H1 (cell line): Measurements from ENCODE around the gene GLRX5. TPM values are rescaled to one million over a fixed set of nuclear protein-coding genes. Genes with fewer than 3 reads are reported as not detected.
A peak's percentile ranks its signal among the peaks of the same experiment; 100 is the strongest.

Experiments used
- CTCF ChIA-PET: fragments of 300-600 bp; sonication (Branson Sonifier 250); formaldehyde crosslinking; loops from one replicate; lab custom pipeline; 2021; ENCODE audit not compliant: partially characterized antibody; lab: Charles Lee
- POLR2A ChIA-PET: fragments of 300-600 bp; sonication (Branson Sonifier 250); formaldehyde crosslinking; loops from one replicate; lab custom pipeline; 2021; ENCODE audit warnings: inconsistent platforms; ENCODE audit not compliant: partially characterized antibody; lab: Charles Lee
- DNase-seq, 2 experiments: peaks; one replicate each; pipeline versions ENCODE4 v3.0.0 to v3.0.0-alpha.2; 2010 to 2022; ENCODE audit warnings: low spot score in 2 of 2, low read depth in 1 of 2, mixed read lengths in 1 of 2
- FAIRE-seq: peaks from 2 replicates; lab custom pipeline; 2011; peaks lifted over from hg19 to GRCh38; lab: Jason Lieb, UNC
- H2AFZ ChIP-seq: 2 replicates; pipeline ENCODE4 v1.8.1; 2012; ENCODE audit warnings: low read length, inconsistent platforms
- H2AK5ac ChIP-seq: 2 replicates; pipeline ENCODE4 v1.6.1; 2013; ENCODE audit warnings: low read depth, low read length
- H2BK120ac ChIP-seq: replicated peaks from 2 replicates; pipeline ENCODE3; 2013; ENCODE audit warnings: low read depth, low read length, inconsistent platforms
- H2BK12ac ChIP-seq: 2 replicates; pipeline ENCODE4 v1.6.1; 2013; ENCODE audit warnings: low read depth, low read length
- H2BK15ac ChIP-seq: 2 replicates; pipeline ENCODE4 v1.6.1; 2013; ENCODE audit warnings: low read length
- H2BK20ac ChIP-seq: 2 replicates; pipeline ENCODE4 v1.6.1; 2013; ENCODE audit warnings: low read length
- H2BK5ac ChIP-seq: 2 replicates; pipeline ENCODE4 v1.6.1; 2013; ENCODE audit warnings: low read depth, low read length
- H3K14ac ChIP-seq: 2 replicates; pipeline ENCODE4 v1.6.1; 2013; ENCODE audit warnings: inconsistent platforms; ENCODE audit not compliant: insufficient read length
- H3K18ac ChIP-seq: 2 replicates; pipeline ENCODE4 v1.6.1; 2013; ENCODE audit warnings: low read length; ENCODE audit errors: extremely low read depth
- H3K23ac ChIP-seq: 2 replicates; pipeline ENCODE4 v1.6.1; 2013; ENCODE audit warnings: inconsistent platforms; ENCODE audit not compliant: insufficient read length
- H3K23me2 ChIP-seq: 2 replicates; pipeline ENCODE4 v1.6.1; 2013; ENCODE audit warnings: low read depth, low read length
- H3K27ac ChIP-seq: 2 replicates; pipeline ENCODE4 v1.6.1; 2011; ENCODE audit warnings: low read depth, low read length, inconsistent platforms
- H3K27me3 ChIP-seq, 4 experiments: replicated peaks in 1 of 4; 1 replicate in 1 of 4; 2 replicates in 3 of 4; pipeline versions ENCODE4 v1.6.1 to v1.8.1; 2011 to 2013; ENCODE audit warnings: low read length in 3 of 4, mild to moderate bottlenecking in 3 of 4, inconsistent platforms in 2 of 4, mixed read lengths in 2 of 4, moderate library complexity in 1 of 4; ENCODE audit not compliant: control insufficient read depth in 3 of 4, insufficient read depth in 3 of 4; ENCODE audit errors: extremely low read depth in 1 of 4
- H3K36me3 ChIP-seq, 4 experiments: 2 replicates each; pipeline versions ENCODE4 v1.6.1 to v1.8.1; 2011 to 2013; ENCODE audit warnings: mild to moderate bottlenecking in 4 of 4, low read length in 3 of 4, moderate library complexity in 2 of 4, control low read depth in 1 of 4, inconsistent platforms in 1 of 4; ENCODE audit not compliant: insufficient read depth in 4 of 4, control insufficient read depth in 2 of 4
- H3K4ac ChIP-seq: replicated peaks from 2 replicates; pipeline ENCODE3; 2013; ENCODE audit warnings: low read length, low read depth, mixed read lengths, inconsistent platforms; ENCODE audit not compliant: insufficient read length
- H3K4me1 ChIP-seq, 4 experiments: replicated peaks in 1 of 4; 1 replicate in 1 of 4; 2 replicates in 3 of 4; pipeline versions ENCODE4 v1.6.1 to v1.8.1; 2011 to 2013; ENCODE audit warnings: low read length in 3 of 4, inconsistent platforms in 2 of 4, mixed read lengths in 1 of 4; ENCODE audit not compliant: insufficient read depth in 4 of 4, control insufficient read depth in 3 of 4
- H3K4me2 ChIP-seq, 2 experiments: 2 replicates each; pipeline versions ENCODE4 v1.6.1 to v1.8.1; 2011 to 2013; ENCODE audit warnings: low read depth in 2 of 2, low read length in 2 of 2, control low read depth in 1 of 2, inconsistent platforms in 1 of 2, mild to moderate bottlenecking in 1 of 2; ENCODE audit not compliant: insufficient read depth in 1 of 2
- H3K4me3 ChIP-seq, 4 experiments: fragments of 200-600, 300-600 bp in 1 of 4; sonication (generic), shearing (Covaris generic), sonication (Bioruptor Twin) in 1 of 4; 2 replicates each; pipeline versions ENCODE4 v1.5.1 to v1.8.1; 2011 to 2016; ENCODE audit warnings: low read length in 4 of 4, low read depth in 3 of 4, control low read depth in 2 of 4, inconsistent platforms in 2 of 4, mild to moderate bottlenecking in 2 of 4, mixed read lengths in 1 of 4, moderate library complexity in 1 of 4; ENCODE audit not compliant: insufficient read depth in 2 of 4; ENCODE audit errors: extremely low read depth in 1 of 4
- H3K56ac ChIP-seq: replicated peaks from 2 replicates; pipeline ENCODE3; 2013; ENCODE audit warnings: low read depth, mild to moderate bottlenecking, mixed read lengths, low read length, inconsistent platforms; ENCODE audit not compliant: insufficient read length
- H3K79me1 ChIP-seq: 2 replicates; pipeline ENCODE4 v1.6.1; 2013; ENCODE audit warnings: low read depth, low read length, control low read depth
- H3K79me2 ChIP-seq, 2 experiments: 2 replicates each; pipeline versions ENCODE4 v1.6.1 to v1.8.1; 2012 to 2013; ENCODE audit warnings: low read length in 2 of 2, mild to moderate bottlenecking in 2 of 2, inconsistent platforms in 1 of 2; ENCODE audit not compliant: insufficient read depth in 2 of 2, control insufficient read depth in 1 of 2
- H3K9ac ChIP-seq, 4 experiments: replicated peaks in 1 of 4; 1 replicate in 1 of 4; 2 replicates in 3 of 4; pipeline versions ENCODE4 v1.6.1 to v1.8.1; 2011 to 2013; ENCODE audit warnings: low read depth in 3 of 4, low read length in 3 of 4, control low read depth in 2 of 4, mild to moderate bottlenecking in 2 of 4, moderate library complexity in 2 of 4, inconsistent platforms in 1 of 4; ENCODE audit errors: extremely low read depth in 1 of 4
- H3K9me3 ChIP-seq, 2 experiments: 2 replicates each; pipeline versions ENCODE4 v1.6.1 to v1.8.1; 2012 to 2013; ENCODE audit warnings: mild to moderate bottlenecking in 2 of 2, moderate library complexity in 2 of 2, control low read depth in 1 of 2, inconsistent platforms in 1 of 2, low read depth in 1 of 2, low read length in 1 of 2, mixed read lengths in 1 of 2; ENCODE audit not compliant: insufficient read depth in 2 of 2
- H4K20me1 ChIP-seq, 2 experiments: replicated peaks in 1 of 2; 2 replicates each; pipeline versions ENCODE3 to v1.8.1; 2011 to 2013; ENCODE audit warnings: inconsistent platforms in 2 of 2, low read length in 2 of 2, mild to moderate bottlenecking in 1 of 2; ENCODE audit not compliant: insufficient read depth in 2 of 2, control insufficient read depth in 1 of 2
- H4K5ac ChIP-seq: 2 replicates; pipeline ENCODE4 v1.6.1; 2013; ENCODE audit warnings: low read length, low read depth, mixed read lengths, inconsistent platforms; ENCODE audit not compliant: insufficient read length
- H4K8ac ChIP-seq: 2 replicates; pipeline ENCODE4 v1.8.0; 2013; ENCODE audit warnings: mild to moderate bottlenecking, moderate library complexity, low read length, inconsistent platforms; ENCODE audit not compliant: insufficient read depth; ENCODE audit errors: extremely low read depth
- H4K91ac ChIP-seq: replicated peaks from 2 replicates; pipeline ENCODE3; 2013; ENCODE audit warnings: low read length, mixed read lengths, inconsistent platforms; ENCODE audit not compliant: insufficient read length
- ASH2L ChIP-seq: fragments of 200-600, 300-600 bp; sonication (generic); IDR thresholded peaks from one replicate; pipeline ENCODE4 v1.7.1; 2017; ENCODE audit warnings: low read length
- CBX5 ChIP-seq: fragments of 300-800, 300-1000 bp; sonication (generic); IDR thresholded peaks from 2 replicates; pipeline ENCODE4 v1.7.1; 2016; ENCODE audit warnings: antibody characterized with exemption, low read length, low read depth
- CTBP2 ChIP-seq: IDR thresholded peaks from 2 replicates; pipeline ENCODE4 v1.7.0; 2011; ENCODE audit warnings: borderline replicate concordance, mild to moderate bottlenecking, moderate library complexity, mixed read lengths, low read length; ENCODE audit not compliant: insufficient read depth, insufficient read length
- KDM5A ChIP-seq: fragments of 200-600 bp; IDR thresholded peaks from 2 replicates; pipeline ENCODE4 v1.7.1; 2012; ENCODE audit warnings: mild to moderate bottlenecking, low read length, inconsistent platforms, mixed read lengths
- RFX5 ChIP-seq: IDR thresholded peaks from 2 replicates; pipeline ENCODE4 v1.6.1; 2011; ENCODE audit warnings: low read depth, low read length, improper control_type of control experiment, borderline replicate concordance
- SIN3A ChIP-seq, 2 experiments: IDR thresholded peaks in 1 of 2; conservative IDR thresholded peaks in 1 of 2; 2 replicates each; pipeline ENCODE4 v1.6.1; 2011 to 2012; ENCODE audit warnings: low read length in 2 of 2, improper control_type of control experiment in 1 of 2, low read depth in 1 of 2, mild to moderate bottlenecking in 1 of 2
- TAF1 ChIP-seq: IDR thresholded peaks from 2 replicates; pipeline ENCODE4 v1.6.1; 2011; ENCODE audit warnings: mild to moderate bottlenecking, low read depth, low read length
- TBP ChIP-seq: IDR thresholded peaks from 2 replicates; pipeline ENCODE4 v1.6.1; 2011; ENCODE audit warnings: low read depth, low read length, improper control_type of control experiment
- ZNF274 ChIP-seq: IDR thresholded peaks from 2 replicates; pipeline ENCODE4 v1.7.0; 2012; ENCODE audit warnings: low read length, borderline replicate concordance; ENCODE audit errors: extremely low read depth
- WGBS, 2 experiments: shearing (Covaris generic) in 1 of 2; methylation state at CpG; one replicate each; pipeline versions ENCODE4 v1.1.6 to v1.1.7; 2013 to 2015; ENCODE audit warnings: low lambda C conversion rate in 2 of 2, mixed read lengths in 2 of 2, inconsistent platforms in 1 of 2, low coverage in 1 of 2, missing lambda C conversion rate in 1 of 2; ENCODE audit not compliant: insufficient replicate concordance in 2 of 2, insufficient coverage in 1 of 2, insufficient read length in 1 of 2; ENCODE audit errors: extremely low coverage in 1 of 2, missing lambda C conversion rate in 1 of 2; 5-methylcytosine and 5-hydroxymethylcytosine counted together
- polyA plus RNA-seq, 7 experiments: library from polyadenylated mRNA; depleted of rRNA in 3 of 7; stranded (reverse) in 5 of 7; unstranded in 2 of 7; fragments of >200 nt in 5 of 7; fragments of 200-250 nt in 2 of 7; gene quantifications; 1 replicate in 5 of 7; 2 replicates in 1 of 7; 4 replicates in 1 of 7; pipeline versions ENCODE4 v1.2.1 to v1.2.3, GENCODE V29; 2011 to 2013; ENCODE audit warnings: missing spikeins in 2 of 7, mixed read lengths in 2 of 7
- total RNA-seq: library from RNA; stranded (reverse); fragmentation: NEBNext Ultra II Directional; extraction: Animal tissue kit (Norgen Biotek cat#: 25700); gene quantifications from 2 replicates; pipeline ENCODE4 v1.2.1, GENCODE V29; 2021
- TF ChIP-seq, protein P1 (sequence below): IDR thresholded peaks from 2 replicates; pipeline ENCODE4 v1.6.1; 2012; ENCODE audit warnings: low read length, inconsistent platforms

The GLRX5 gene
- total and polyA plus RNA-seq, 2 of the 8 experiments (the other 6 are each of a cell fraction or from before 2014, with no cell fraction given) = 70.1 to 88.8 TPM

- H2BK20ac ChIP-seq = no peak within 1 kb of the TSS
- 0 out of 2 replicates have a peak within 1 kb of the TSS, but pooled peaks have one; percentile 44 for H2AFZ ChIP-seq
- DNase-seq (peak in 1 of 2 experiments; percentile 58), FAIRE-seq (no peak)
- H3K4me1 ChIP-seq = peaks cover 0 to 22% (median 8%) of the 10 kb centered on the region in 4 experiments; a peak in 5 of 7 replicates
- H3K4ac ChIP-seq = no peak within 1 kb of the TSS
- 7% methylated on average over 6 of the region's 60 CpGs; no CpG with 5 or more reads in 1 of the 2 experiments for WGBS, 2 experiments
- H4K20me1 ChIP-seq = peaks cover 0 to 4% of the 10 kb centered on the region in 2 experiments
- H3K27me3 ChIP-seq = peaks cover 4 to 33% (median 27%) of the 10 kb centered on the region in 4 experiments
- H3K9me3 ChIP-seq = no peaks in the 10 kb centered on the region
- H2BK120ac ChIP-seq = no peak within 1 kb of the TSS
- ChIA-PET CTCF (interaction anchor here (1.4 to 4.2 kb wide), 4 partner anchors 7 to 74 kb away, joined by 3 to 32 read pairs (median 10); no protein-coding TSS in a partner anchor), POLR2A (interaction anchor here (1.7 kb wide), 1 partner anchor 9 kb away, joined by 5 read pairs; no protein-coding TSS in a partner anchor)
- H3K79me2 ChIP-seq = no peaks in the 10 kb centered on the region
- no peak within 1 kb of the TSS for H3K27ac ChIP-seq
- peak within 1 kb of the TSS; percentile 69 to 89 for H3K4me2 ChIP-seq
- H4K8ac ChIP-seq = peak within 1 kb of the TSS; percentile 29; the same call in 1 of the 2 replicates
- peak within 1 kb of the TSS; percentile 21 for H3K56ac ChIP-seq
- H2BK12ac ChIP-seq = 0 out of 2 replicates have a peak within 1 kb of the TSS, but pooled peaks have one; percentile 27
- no peaks in the 10 kb centered on the region for H3K79me1 ChIP-seq
- H3K36me3 ChIP-seq = no peaks in the 10 kb centered on the region
- H3K23me2 ChIP-seq = peaks cover 12% of the 10 kb centered on the region
- H4K91ac ChIP-seq = no peak within 1 kb of the TSS
- peak within 1 kb of the TSS; percentile 35 to 66 (median 40) for H3K4me3 ChIP-seq
- no peak within 1 kb of the TSS for H2AK5ac ChIP-seq
- H2BK15ac ChIP-seq = 0 out of 2 replicates have a peak within 1 kb of the TSS, but pooled peaks have one; percentile 61
- H3K9ac ChIP-seq = no peak within 1 kb of the TSS; a peak in 1 of 7 replicates
- no peak within 1 kb of the TSS for H2BK5ac ChIP-seq
- H3K23ac ChIP-seq = no peak within 1 kb of the TSS
- H3K18ac ChIP-seq = no peak within 1 kb of the TSS; the same call in 1 of the 2 replicates
- H3K14ac ChIP-seq = no peak within 1 kb of the TSS
- H4K5ac ChIP-seq = no peak within 1 kb of the TSS
- TF ChIP-seq KDM5A = no peak
- TF ChIP-seq TBP = no peak
- no peak for TF ChIP-seq ASH2L
- no peak for TF ChIP-seq CTBP2
- TF ChIP-seq TAF1 = no peak
- TF ChIP-seq CBX5 = no peak
- TF ChIP-seq, protein P1, sequence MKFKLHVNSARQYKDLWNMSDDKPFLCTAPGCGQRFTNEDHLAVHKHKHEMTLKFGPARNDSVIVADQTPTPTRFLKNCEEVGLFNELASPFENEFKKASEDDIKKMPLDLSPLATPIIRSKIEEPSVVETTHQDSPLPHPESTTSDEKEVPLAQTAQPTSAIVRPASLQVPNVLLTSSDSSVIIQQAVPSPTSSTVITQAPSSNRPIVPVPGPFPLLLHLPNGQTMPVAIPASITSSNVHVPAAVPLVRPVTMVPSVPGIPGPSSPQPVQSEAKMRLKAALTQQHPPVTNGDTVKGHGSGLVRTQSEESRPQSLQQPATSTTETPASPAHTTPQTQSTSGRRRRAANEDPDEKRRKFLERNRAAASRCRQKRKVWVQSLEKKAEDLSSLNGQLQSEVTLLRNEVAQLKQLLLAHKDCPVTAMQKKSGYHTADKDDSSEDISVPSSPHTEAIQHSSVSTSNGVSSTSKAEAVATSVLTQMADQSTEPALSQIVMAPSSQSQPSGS = no peak
- no peak for TF ChIP-seq ZNF274
- TF ChIP-seq SIN3A (conservative IDR thresholded peaks at IDR 0.05 in 1 of 2, IDR thresholded peaks at IDR 0.05 in 1 of 2; ENCODE audit: low read depth in 1 of 2, low read length in 2 of 2) = no peak
- no peak for TF ChIP-seq RFX5
These were observed 18.2 kb upstream of the GLRX5 start, which contains the start of gene SYNE3 for GRCh38 chr14:95516554-95517181. Gene SYNE3 (minus strand): TSS chr14:95516650. CDS start chr14:95475821, 40,829 bp downstream.
